Neuronal stem cell (in vitro differentiated cells): ENCODE results near the gene LPO.

Experiments used
- DNase-seq: peaks from one replicate; pipeline ENCODE4 v3.0.0-alpha.2; 2013; ENCODE audit warnings: low spot score
- H2AFZ ChIP-seq: one replicate; pipeline ENCODE4 v1.6.1; 2013; ENCODE audit warnings: mild to moderate bottlenecking, low read length, inconsistent platforms
- H2AK5ac ChIP-seq: 2 replicates; pipeline ENCODE4 v1.6.1; 2013; ENCODE audit warnings: low read depth, mild to moderate bottlenecking, inconsistent platforms, low read length, moderate library complexity, mixed read lengths
- H2BK120ac ChIP-seq: 2 replicates; pipeline ENCODE4 v1.6.1; 2013; ENCODE audit warnings: low read depth, mild to moderate bottlenecking, inconsistent platforms, low read length, moderate library complexity, mixed read lengths
- H2BK12ac ChIP-seq: one replicate; pipeline ENCODE4 v1.6.1; 2013; ENCODE audit warnings: low read length, inconsistent platforms
- H2BK15ac ChIP-seq: 2 replicates; pipeline ENCODE4 v1.6.1; 2013; ENCODE audit warnings: mild to moderate bottlenecking, low read length, inconsistent platforms, mixed read lengths
- H2BK5ac ChIP-seq: one replicate; pipeline ENCODE4 v1.6.1; 2013; ENCODE audit warnings: inconsistent platforms, mild to moderate bottlenecking, low read length, moderate library complexity
- H3K14ac ChIP-seq: one replicate; pipeline ENCODE4 v1.6.1; 2013; ENCODE audit warnings: low read length, inconsistent platforms
- H3K18ac ChIP-seq: 2 replicates; pipeline ENCODE4 v1.6.1; 2013; ENCODE audit warnings: low read length, inconsistent platforms
- H3K23ac ChIP-seq: 2 replicates; pipeline ENCODE4 v1.6.1; 2013; ENCODE audit warnings: low read depth, mild to moderate bottlenecking, mixed read lengths, low read length, inconsistent platforms; ENCODE audit not compliant: poor library complexity
- H3K27ac ChIP-seq: replicated peaks from 3 replicates; pipeline ENCODE4 v1.5.1; 2013; ENCODE audit warnings: low read length, inconsistent platforms
- H3K27me3 ChIP-seq, 3 experiments: 2 replicates each; pipeline ENCODE4 v1.6.1; 2013; ENCODE audit warnings: low read length in 3 of 3, mild to moderate bottlenecking in 2 of 3, inconsistent platforms in 1 of 3, low read depth in 1 of 3, mixed read lengths in 1 of 3, moderate library complexity in 1 of 3; ENCODE audit not compliant: control insufficient read depth in 3 of 3, insufficient read depth in 3 of 3
- H3K36me3 ChIP-seq, 2 donors: replicated peaks in 1 of 2; 2 replicates each; pipeline ENCODE4 v1.6.1; 2013; ENCODE audit warnings: low read length in 2 of 2; ENCODE audit not compliant: control insufficient read depth in 2 of 2, insufficient read depth in 2 of 2
- H3K4ac ChIP-seq: 2 replicates; pipeline ENCODE4 v1.6.1; 2013; ENCODE audit warnings: inconsistent platforms, mild to moderate bottlenecking, low read length, moderate library complexity
- H3K4me1 ChIP-seq, 2 donors: 1 replicate in 1 of 2; 2 replicates in 1 of 2; pipeline ENCODE4 v1.6.1; 2013; ENCODE audit warnings: low read length in 2 of 2, low read depth in 1 of 2; ENCODE audit not compliant: control insufficient read depth in 2 of 2, insufficient read depth in 1 of 2
- H3K4me2 ChIP-seq: one replicate; pipeline ENCODE4 v1.6.1; 2013; ENCODE audit warnings: mild to moderate bottlenecking, low read length, inconsistent platforms; ENCODE audit not compliant: insufficient read depth, poor library complexity, severe bottlenecking
- H3K4me3 ChIP-seq, 2 donors: 2 replicates each; pipeline ENCODE4 v1.5.1; 2013; ENCODE audit warnings: low read length in 2 of 2, mild to moderate bottlenecking in 2 of 2, inconsistent platforms in 1 of 2, moderate library complexity in 1 of 2
- H3K79me1 ChIP-seq: one replicate; pipeline ENCODE4 v1.6.1; 2013; ENCODE audit warnings: low read depth, mild to moderate bottlenecking, inconsistent platforms, low read length, moderate library complexity
- H3K9ac ChIP-seq: one replicate; pipeline ENCODE4 v1.6.1; 2013; ENCODE audit warnings: mild to moderate bottlenecking, low read depth, low read length, inconsistent platforms; ENCODE audit not compliant: poor library complexity
- H3K9me3 ChIP-seq, 2 donors: replicated peaks in 1 of 2; 2 replicates each; pipeline versions ENCODE3 to v1.6.1; 2013; ENCODE audit warnings: low read length in 2 of 2, mild to moderate bottlenecking in 2 of 2, inconsistent platforms in 1 of 2, low read depth in 1 of 2, mixed read lengths in 1 of 2, moderate library complexity in 1 of 2; ENCODE audit not compliant: control insufficient read depth in 2 of 2, insufficient read depth in 1 of 2
- H4K8ac ChIP-seq: one replicate; pipeline ENCODE4 v1.6.1; 2013; ENCODE audit warnings: low read depth, mild to moderate bottlenecking, inconsistent platforms, low read length, moderate library complexity
- H4K91ac ChIP-seq: one replicate; pipeline ENCODE4 v1.6.1; 2013; ENCODE audit warnings: low read length, low read depth, mild to moderate bottlenecking, inconsistent platforms; ENCODE audit not compliant: poor library complexity
- WGBS, 2 donors: extraction: QIAGEN DNeasy Blood & Tissue Kit; methylation state at CpG; one replicate each; pipeline ENCODE4 v1.1.7; 2013; ENCODE audit warnings: missing lambda C conversion rate in 2 of 2, mixed read lengths in 1 of 2; ENCODE audit not compliant: insufficient read length in 2 of 2, insufficient replicate concordance in 1 of 2; ENCODE audit errors: extremely low coverage in 2 of 2; 5-methylcytosine and 5-hydroxymethylcytosine counted together

LPO gene

DNA sequence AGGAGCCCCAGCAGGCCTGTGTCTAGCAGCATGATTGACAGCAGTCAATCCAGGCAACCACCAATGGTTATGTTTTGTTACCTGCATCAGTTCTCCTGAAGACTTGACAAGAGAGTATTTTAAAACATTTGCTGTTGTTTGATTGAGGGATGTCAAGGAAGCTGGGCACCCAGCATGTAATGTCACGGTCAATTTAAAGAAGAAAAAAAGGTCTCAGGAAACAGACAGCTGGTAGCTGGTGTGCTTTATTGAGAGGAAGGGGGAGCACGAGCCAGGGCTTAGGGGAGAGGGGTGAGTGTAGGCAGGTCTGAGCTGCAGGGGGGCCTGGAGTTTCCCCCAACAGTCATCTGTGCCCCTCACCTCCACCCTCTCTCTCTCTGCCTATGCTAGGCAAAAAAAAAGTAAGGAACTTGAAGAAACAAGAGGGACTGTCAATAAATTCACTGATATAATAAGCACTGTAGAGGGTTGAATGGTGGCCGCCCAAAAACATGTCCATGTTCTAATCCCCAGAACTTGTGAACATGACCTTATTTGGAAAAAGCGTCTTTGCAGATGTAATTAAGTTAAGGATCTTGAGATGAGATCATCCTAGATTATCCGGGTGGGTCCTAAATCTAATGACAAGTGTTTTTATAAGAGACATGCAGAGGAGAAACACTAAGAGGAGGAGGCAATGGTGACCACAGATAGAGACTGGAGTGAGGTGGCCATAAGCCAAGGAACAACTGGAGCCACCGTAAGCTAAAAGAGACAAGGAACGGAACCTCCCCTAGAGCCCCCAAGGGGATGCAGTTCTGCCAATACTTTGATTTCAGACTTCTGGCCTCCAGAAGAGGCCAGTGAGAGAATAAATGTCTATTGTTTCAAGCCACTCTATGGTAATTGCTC is 75.7 kb downstream of the LPO start:
- Histone ChIP-seq H3K23ac (no peak overlapping the region), H3K27me3 (peaks cover 0 to 8% (median 0%) of the 10 kb centered on the region in 3 experiments), H2AFZ (no peak overlapping the region), H3K36me3 (peaks cover 0 to 8% of the 10 kb centered on the region in 2 donors), H3K9ac (no peak overlapping the region), H3K4me3 (no peak overlapping the region), H2BK120ac (no peak overlapping the region), H2AK5ac (no peak overlapping the region), H3K27ac (no peak overlapping the region), H2BK15ac (no peak overlapping the region), H3K79me1 (no peaks in the 10 kb centered on the region), H2BK5ac (no peak overlapping the region), H2BK12ac (no peak overlapping the region), H4K91ac (no peak overlapping the region), H3K4ac (no peak overlapping the region), H3K18ac (no peak overlapping the region), H3K4me1 (peaks cover 0 to 2% of the 10 kb centered on the region in 2 donors), H3K4me2 (no peak overlapping the region), H4K8ac (no peak overlapping the region), H3K9me3 (no peaks in the 10 kb centered on the region), H3K14ac (no peak overlapping the region)
- no CpG with 5 or more reads among the region's 7 CpGs for WGBS, 2 donors
- no peak for DNase-seq

GRCh38 chr17:58314706-58315015 is 76.3 kb downstream of the LPO start:
- no peak for DNase-seq
- no peak overlapping the region for H2BK15ac ChIP-seq
- no peak overlapping the region for H3K9ac ChIP-seq
- no peak overlapping the region for H2BK120ac ChIP-seq
- no peak overlapping the region for H3K23ac ChIP-seq
- H3K4me3 ChIP-seq, result no peak overlapping the region
- no peak overlapping the region for H3K27ac ChIP-seq
- H2AFZ ChIP-seq, result no peak overlapping the region
- H3K27me3 ChIP-seq, result peaks cover 0 to 4% (median 0%) of the 10 kb centered on the region in 3 experiments
- H2BK12ac ChIP-seq, result no peak overlapping the region
- H3K4me2 ChIP-seq, result no peak overlapping the region
- H3K9me3 ChIP-seq, result no peaks in the 10 kb centered on the region
- no peaks in the 10 kb centered on the region for H3K79me1 ChIP-seq
- peaks cover 0 to 8% of the 10 kb centered on the region in 2 donors for H3K36me3 ChIP-seq
- H3K14ac ChIP-seq, result no peak overlapping the region
- H2AK5ac ChIP-seq, result no peak overlapping the region
- H4K8ac ChIP-seq, result no peak overlapping the region
- WGBS, 2 donors, result no CpG with 5 or more reads among the region's 6 CpGs
- H3K4ac ChIP-seq, result no peak overlapping the region
- no peak overlapping the region for H4K91ac ChIP-seq
- H2BK5ac ChIP-seq, result no peak overlapping the region
- H3K18ac ChIP-seq, result no peak overlapping the region
- H3K4me1 ChIP-seq, result no peaks in the 10 kb centered on the region

- no peaks in the 10 kb centered on the region for H3K9me3 ChIP-seq
- no peak overlapping the region for H4K8ac ChIP-seq
- no peak for DNase-seq
- no peak overlapping the region for H2AK5ac ChIP-seq
- H2BK120ac ChIP-seq, result no peak overlapping the region
- H3K36me3 ChIP-seq, result peaks cover 0 to 6% of the 10 kb centered on the region in 2 donors
- H3K27me3 ChIP-seq, result no peaks in the 10 kb centered on the region
- WGBS, 2 donors, result no CpG with 5 or more reads among the region's 6 CpGs
- no peak overlapping the region for H3K4me3 ChIP-seq
- no peaks in the 10 kb centered on the region for H3K4me1 ChIP-seq
- H4K91ac ChIP-seq, result no peak overlapping the region
- H2BK5ac ChIP-seq, result no peak overlapping the region
- H3K23ac ChIP-seq, result no peak overlapping the region
- H3K79me1 ChIP-seq, result no peaks in the 10 kb centered on the region
- no peak overlapping the region for H3K4me2 ChIP-seq
- H2AFZ ChIP-seq, result no peak overlapping the region
- H3K27ac ChIP-seq, result no peak overlapping the region
- H3K18ac ChIP-seq, result no peak overlapping the region
- no peak overlapping the region for H3K4ac ChIP-seq
- no peak overlapping the region for H3K9ac ChIP-seq
- H2BK15ac ChIP-seq, result no peak overlapping the region
- H3K14ac ChIP-seq, result no peak overlapping the region
- H2BK12ac ChIP-seq, result no peak overlapping the region
These were observed 76.9 kb downstream of the LPO start for GRCh38 chr17:58315281-58315711.

DNA sequence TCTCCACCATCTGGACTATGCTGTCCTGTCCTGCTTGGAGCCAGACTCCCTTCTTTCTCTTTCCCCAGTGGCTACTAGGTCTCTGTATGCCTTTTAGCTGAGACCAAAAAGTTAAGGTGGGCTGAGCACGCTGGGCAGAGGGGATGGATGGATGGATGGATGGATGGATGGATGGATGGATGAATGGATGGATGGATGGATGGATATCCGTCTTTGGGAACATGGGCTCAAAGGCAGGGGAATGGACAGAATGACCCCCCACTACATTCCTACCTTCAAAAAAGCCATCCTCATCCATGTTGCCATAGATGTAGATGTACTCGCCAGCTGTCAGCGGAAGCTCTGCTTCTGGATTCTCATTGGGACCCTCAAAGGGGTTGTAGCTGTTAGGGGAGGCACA is 77.4 kb downstream of the LPO start:
- Histone ChIP-seq H4K8ac (no peak overlapping the region), H2BK5ac (no peak overlapping the region), H3K36me3 (peaks cover 0 to 6% of the 10 kb centered on the region in 2 donors), H3K23ac (peak overlapping the region; percentile 73), H3K18ac (no peak overlapping the region), H3K79me1 (no peaks in the 10 kb centered on the region), H2BK120ac (no peak overlapping the region), H4K91ac (no peak overlapping the region), H3K9me3 (no peaks in the 10 kb centered on the region), H3K4ac (no peak overlapping the region), H3K4me1 (no peaks in the 10 kb centered on the region), H3K27me3 (no peaks in the 10 kb centered on the region), H3K9ac (no peak overlapping the region), H3K27ac (no peak overlapping the region), H2BK15ac (no peak overlapping the region), H2AFZ (no peak overlapping the region), H2AK5ac (no peak overlapping the region), H3K14ac (no peak overlapping the region), H2BK12ac (no peak overlapping the region), H3K4me2 (no peak overlapping the region), H3K4me3 (no peak overlapping the region)
- no CpG with 5 or more reads among the region's 4 CpGs for whole genome bisulfite sequencing, 2 donors
- DNase-seq, result no peak
